GM18907 (cell line): ENCODE results near the gene PTPRM.

Experiments used
- ATAC-seq: cut with Tn5 transposase; IDR thresholded peaks from one replicate; pipeline ENCODE4 v1.9.1; 2021; ENCODE audit warnings: mild to moderate bottlenecking, moderate library complexity; ENCODE audit not compliant: unreplicated experiment

Gene PTPRM

GRCh38 chr18:8069708-8070107 lies 502.6 kb downstream of the PTPRM start:
- no peak for ATAC-seq

GRCh38 chr18:8073167-8073566 lies 506.1 kb downstream of the PTPRM start:
- ATAC-seq = no peak

- ATAC-seq = no peak
Measured at GRCh38 chr18:8080092-8080491, 513.0 kb downstream of the PTPRM start.

GRCh38 chr18:8081267-8081666 lies 514.2 kb downstream of the PTPRM start:
- no peak for ATAC-seq

- no peak for ATAC-seq
Measured at GRCh38 chr18:8081872-8082553, 514.9 kb downstream of the PTPRM start.

- ATAC-seq = no peak
Measured at GRCh38 chr18:8084160-8084559, 517.0 kb downstream of the PTPRM start.

GRCh38 chr18:8088626-8089025 lies 521.5 kb downstream of the PTPRM start:
- ATAC-seq = no peak

GRCh38 chr18:8091035-8091434 lies 523.9 kb downstream of the PTPRM start:
- ATAC-seq = no peak

GRCh38 chr18:8095947-8096570 lies 528.9 kb downstream of the PTPRM start:
- ATAC-seq = no peak

GRCh38 chr18:8097399-8097798 lies 530.3 kb downstream of the PTPRM start:
- no peak for ATAC-seq

GRCh38 chr18:8097927-8098326 lies 530.8 kb downstream of the PTPRM start:
- ATAC-seq = no peak

- ATAC-seq = no peak
Measured at GRCh38 chr18:8106603-8107002, 539.5 kb downstream of the PTPRM start.

- no peak for ATAC-seq
Measured at GRCh38 chr18:8107426-8107825, 540.3 kb downstream of the PTPRM start.

GRCh38 chr18:8114480-8114879 lies 547.4 kb downstream of the PTPRM start:
- no peak for ATAC-seq

- ATAC-seq = no peak
Measured at GRCh38 chr18:8116341-8117005, 549.4 kb downstream of the PTPRM start.

- no peak for ATAC-seq
Measured at GRCh38 chr18:8117006-8117371, 549.9 kb downstream of the PTPRM start.

GRCh38 chr18:8121101-8121500 lies 554.0 kb downstream of the PTPRM start:
- ATAC-seq = no peak

- no peak for ATAC-seq
Measured at GRCh38 chr18:8121942-8122480, 554.9 kb downstream of the PTPRM start.

- ATAC-seq = no peak
Measured at GRCh38 chr18:8124232-8125146, 557.4 kb downstream of the PTPRM start.

- no peak for ATAC-seq
Measured at GRCh38 chr18:8130096-8130495, 563.0 kb downstream of the PTPRM start.

GRCh38 chr18:8133032-8133431 lies 565.9 kb downstream of the PTPRM start:
- ATAC-seq = no peak
